Epithelial cell of prostate (primary cell): ENCODE measurements around the gene ARID5B.

Experiments used
- DNase-seq: peaks from one replicate; pipeline ENCODE4 v3.0.0-alpha.2; 2011; ENCODE audit warnings: low read depth, low spot score
- H3K27ac ChIP-seq: fragments of 450-650 bp; 2 replicates; pipeline ENCODE4 v1.5.1; 2017; ENCODE audit warnings: mild to moderate bottlenecking

Gene ARID5B

GRCh38 chr10:61902445-61903220 lies 1.1 kb downstream of the ARID5B start:
- no peak for DNase-seq
- H3K27ac ChIP-seq = peak overlapping the region; percentile 96

- H3K27ac ChIP-seq = peak overlapping the region; percentile 96
- DNase-seq = no peak
These were observed 1.9 kb downstream of the ARID5B start for GRCh38 chr10:61903221-61903927.

DNA sequence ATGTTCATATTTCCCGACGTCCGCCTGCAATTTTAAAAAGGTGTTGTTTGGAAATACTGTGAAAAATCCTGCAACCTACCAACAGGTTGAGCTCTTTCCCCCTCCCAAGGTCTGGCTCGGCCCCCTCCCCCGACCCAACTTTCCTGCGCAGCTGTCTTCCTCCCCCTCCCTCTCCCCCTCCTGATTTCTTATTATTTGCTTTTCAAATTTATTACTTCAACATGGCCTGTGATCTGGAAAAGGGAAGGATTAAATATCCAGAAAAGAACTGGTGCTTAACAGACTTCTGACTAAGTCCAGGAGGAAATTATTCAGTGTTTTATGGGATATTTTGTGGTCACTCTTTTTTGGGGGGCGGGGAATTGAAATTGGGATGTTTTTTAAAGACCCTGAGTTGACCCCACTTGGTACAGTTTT lies 2.4 kb downstream of the ARID5B start:
- peak overlapping the region; percentile 96 for H3K27ac ChIP-seq
- no peak for DNase-seq

DNA sequence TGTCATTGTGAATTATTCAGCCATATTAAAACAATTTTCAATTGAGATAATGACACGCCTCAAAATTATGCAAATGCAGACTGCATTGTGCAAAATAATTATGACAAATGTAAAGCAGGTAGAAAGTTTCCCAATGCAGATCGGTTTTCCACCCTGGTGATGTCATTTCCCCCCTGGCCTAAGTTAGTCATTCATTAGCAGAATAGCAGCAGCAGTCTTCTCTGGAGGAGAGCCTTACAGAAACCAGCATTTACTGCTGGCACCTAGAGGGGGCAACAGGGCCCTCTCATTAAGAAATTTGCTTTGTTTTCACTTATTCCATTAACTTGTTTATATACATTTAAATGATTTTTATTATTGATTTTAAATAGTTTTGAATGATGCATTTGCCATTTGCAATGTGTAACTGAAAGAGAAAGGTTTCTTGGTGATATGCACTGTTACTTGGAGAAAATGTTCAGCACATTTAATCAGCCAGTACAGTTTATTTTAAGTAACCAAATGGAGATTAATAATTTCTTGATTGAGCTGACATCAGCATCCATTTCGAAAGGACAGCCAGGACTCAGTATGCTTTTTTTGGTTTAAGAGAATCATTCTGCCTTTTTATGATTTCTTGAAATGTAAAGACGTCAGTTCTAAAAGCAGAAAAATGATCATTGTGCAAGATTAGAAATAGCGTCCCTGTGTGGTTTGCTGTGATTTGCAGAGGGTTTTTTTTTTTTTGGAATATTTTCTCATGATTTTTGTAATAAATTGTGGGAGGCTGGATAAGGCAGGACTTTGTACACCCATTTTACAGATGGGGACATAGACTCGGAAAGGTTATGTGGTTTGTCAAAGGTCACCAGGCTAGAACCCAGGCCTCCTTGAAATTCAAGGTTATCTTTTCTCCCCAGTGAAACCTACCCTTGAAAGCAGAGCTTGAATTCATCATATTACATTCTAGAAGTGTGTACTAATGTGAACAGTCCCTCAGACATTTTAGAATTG lies 3.5 kb downstream of the ARID5B start:
- DNase-seq = peak; percentile 74
- H3K27ac ChIP-seq = peak overlapping the region; percentile 96

GRCh38 chr10:61905837-61906561 lies 4.5 kb downstream of the ARID5B start:
- H3K27ac ChIP-seq = no peak overlapping the region
- DNase-seq = no peak

- no peak for DNase-seq
- H3K27ac ChIP-seq = no peak overlapping the region
These were observed 5.0 kb downstream of the ARID5B start for GRCh38 chr10:61906562-61906901.

DNA sequence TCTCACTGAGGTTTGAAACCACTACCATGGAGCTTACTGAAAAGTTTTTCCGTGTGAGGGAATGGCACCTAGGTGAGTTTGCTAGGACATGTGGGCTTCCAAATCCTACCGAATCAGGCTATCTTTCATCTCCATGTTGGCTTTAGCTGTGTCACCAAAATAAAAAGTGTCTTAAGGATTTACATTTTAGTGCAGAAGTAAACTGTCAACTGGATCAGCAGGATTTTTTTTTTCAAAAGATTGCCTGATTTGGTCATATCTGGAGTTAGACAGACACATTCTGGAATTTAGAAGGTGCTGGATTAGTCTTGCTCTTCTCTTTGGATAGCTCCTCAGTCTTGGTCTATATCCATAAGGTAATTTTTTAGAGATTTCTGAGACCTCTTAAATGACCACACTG lies 5.5 kb downstream of the ARID5B start:
- H3K27ac ChIP-seq = no peak overlapping the region
- no peak for DNase-seq

GRCh38 chr10:61907587-61907986 lies 6.1 kb downstream of the ARID5B start:
- H3K27ac ChIP-seq = no peak overlapping the region

DNA sequence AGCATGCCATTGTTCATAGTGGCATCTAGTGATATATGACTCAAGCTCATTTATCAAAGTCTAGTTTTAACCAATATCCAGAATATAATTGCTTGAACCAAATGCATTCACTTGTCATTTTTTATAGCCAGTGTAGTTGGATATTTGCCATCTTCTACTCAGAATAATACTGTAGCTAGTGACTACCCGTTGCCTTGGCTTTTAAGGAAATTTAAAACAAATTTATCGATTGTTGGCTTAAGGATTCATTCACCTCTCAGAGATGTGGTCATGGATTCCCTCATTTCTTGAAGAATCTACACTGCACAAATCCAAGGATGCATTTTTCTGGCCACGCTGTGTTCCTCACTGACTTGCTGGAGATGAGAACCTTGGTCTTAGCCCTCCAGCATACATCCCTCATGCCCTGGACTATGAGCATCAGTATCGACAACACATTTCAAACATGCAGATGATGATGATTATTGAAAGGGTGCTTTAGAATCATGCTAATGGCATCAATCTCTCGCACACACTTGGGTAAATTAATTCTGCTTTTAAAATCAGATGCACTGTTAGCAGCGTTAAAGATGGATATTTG lies 8.8 kb downstream of the ARID5B start:
- H3K27ac ChIP-seq = no peak overlapping the region
- DNase-seq = no peak

More at GRCh38 chr10:61907587-61907986, 6.1 kb downstream of the ARID5B start:
- no peak for DNase-seq

- no peak overlapping the region for H3K27ac ChIP-seq
- no peak for DNase-seq
These were observed 9.4 kb downstream of the ARID5B start for GRCh38 chr10:61910894-61911293.

DNA sequence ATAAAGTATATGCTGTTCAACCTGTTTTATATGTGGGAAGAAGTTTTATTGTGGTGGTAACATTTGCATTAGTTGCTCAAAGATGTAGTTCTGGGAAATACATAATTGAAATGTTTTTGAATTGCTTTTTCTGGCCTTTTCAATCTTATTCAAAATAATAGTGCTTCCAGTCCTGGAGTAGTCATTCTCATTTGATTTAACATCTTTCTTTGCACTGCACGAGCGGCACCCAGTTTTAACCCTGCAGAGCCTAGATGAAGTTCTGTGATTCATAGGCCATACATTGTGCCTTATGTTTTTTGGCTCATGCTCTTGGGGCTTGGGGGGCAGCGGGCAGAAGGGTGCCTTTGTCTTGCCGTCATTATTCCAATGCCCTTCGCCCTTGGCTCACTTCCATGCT lies 9.9 kb downstream of the ARID5B start:
- no peak overlapping the region for H3K27ac ChIP-seq
- DNase-seq = no peak

GRCh38 chr10:61912981-61913380 lies 11.5 kb downstream of the ARID5B start:
- no peak overlapping the region for H3K27ac ChIP-seq
- no peak for DNase-seq

- no peak overlapping the region for H3K27ac ChIP-seq
- DNase-seq = no peak
These were observed 16.6 kb downstream of the ARID5B start for GRCh38 chr10:61918140-61918539.

DNA sequence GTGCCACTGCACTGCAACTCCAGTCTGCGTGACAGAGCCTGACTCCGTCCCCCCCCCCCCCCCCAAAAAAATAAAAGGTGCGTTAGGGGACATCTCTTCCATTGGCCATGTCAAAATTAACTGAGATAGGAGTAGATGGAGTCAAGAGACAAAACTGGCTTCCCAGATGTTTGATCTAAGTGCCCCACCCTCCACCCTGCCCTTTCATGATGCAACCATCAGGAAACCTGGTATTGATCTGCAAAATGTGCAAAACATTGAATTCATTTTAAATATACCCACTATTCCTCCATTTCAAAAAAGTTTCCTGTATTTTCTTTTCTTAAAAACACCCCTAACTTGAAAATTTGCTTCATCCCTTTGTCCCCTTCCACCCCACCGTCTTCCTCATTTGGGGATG lies 17.5 kb downstream of the ARID5B start:
- H3K27ac ChIP-seq = no peak overlapping the region
- DNase-seq = no peak

DNA sequence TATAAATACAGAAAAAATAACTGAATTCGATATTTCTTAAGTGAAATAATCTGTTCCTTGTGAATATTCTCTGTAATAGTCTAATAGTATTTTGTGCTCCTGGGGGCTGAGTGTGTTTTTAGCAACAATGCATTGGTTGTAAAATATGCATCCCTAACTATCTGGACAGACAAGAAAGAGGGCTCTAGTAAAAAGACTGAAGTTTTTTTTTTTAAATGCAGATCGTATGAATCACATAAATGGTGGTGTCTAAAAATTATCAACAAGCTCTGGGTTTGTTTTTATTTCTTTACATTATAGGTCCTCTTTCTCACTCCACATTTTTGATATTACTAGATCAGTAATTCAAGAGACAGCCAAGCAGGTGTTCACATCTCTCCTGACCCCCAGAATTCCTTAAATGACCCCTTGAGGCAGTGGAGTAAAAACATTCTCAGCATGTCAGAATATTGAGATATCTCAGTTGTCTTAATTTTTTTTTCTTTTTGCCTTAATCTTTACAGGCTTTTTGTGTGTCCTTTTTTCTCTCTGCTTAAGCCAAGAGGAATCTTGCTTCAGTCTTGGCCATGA lies 18.2 kb downstream of the ARID5B start:
- H3K27ac ChIP-seq = no peak overlapping the region
- DNase-seq = no peak

GRCh38 chr10:61921143-61921542 lies 19.6 kb downstream of the ARID5B start:
- DNase-seq = no peak
- no peak overlapping the region for H3K27ac ChIP-seq

GRCh38 chr10:61923210-61923949 lies 21.9 kb downstream of the ARID5B start:
- no peak overlapping the region for H3K27ac ChIP-seq
- no peak for DNase-seq

DNA sequence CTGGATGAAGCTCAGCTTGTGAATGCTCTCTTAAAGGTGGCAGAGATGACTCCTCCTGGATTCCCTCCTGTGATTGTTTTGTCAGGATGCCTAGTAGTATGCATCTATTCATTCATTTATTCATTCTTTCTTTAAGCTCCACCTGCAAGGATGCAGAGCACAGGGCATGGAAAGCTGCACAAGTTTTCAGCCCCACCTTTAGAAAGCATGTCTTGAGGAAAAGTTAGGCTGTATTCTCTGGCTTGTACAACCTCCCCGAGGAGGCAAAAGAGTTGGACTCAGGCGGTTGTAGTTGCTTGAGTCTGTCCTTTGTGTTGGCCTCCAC lies 22.4 kb downstream of the ARID5B start:
- no peak for DNase-seq
- H3K27ac ChIP-seq = no peak overlapping the region

DNA sequence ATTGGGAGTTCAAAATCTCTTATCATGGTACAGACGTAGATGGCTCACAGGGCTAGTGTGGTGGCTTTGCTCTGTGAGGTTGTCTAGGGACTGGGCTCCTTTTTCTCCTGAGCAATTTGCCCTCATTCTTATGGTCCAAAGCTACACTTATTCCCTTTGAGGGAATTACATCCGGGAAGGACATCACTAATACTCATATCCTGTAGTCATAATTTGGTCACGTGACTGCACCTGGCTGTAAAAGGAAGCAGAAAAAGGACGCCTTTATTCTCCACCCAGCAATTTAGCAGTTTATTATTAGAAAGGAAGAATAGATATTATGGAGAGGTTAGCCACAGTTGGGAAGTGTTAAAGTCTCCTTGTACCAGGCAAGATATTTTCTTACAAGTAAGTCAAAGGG lies 28.1 kb downstream of the ARID5B start:
- no peak for DNase-seq
- no peak overlapping the region for H3K27ac ChIP-seq
